Smooth muscle cell (in vitro differentiated cells): ENCODE data around the gene BRPF1. TPM values are rescaled to one million over a fixed set of nuclear protein-coding genes. Genes with fewer than 3 reads are reported as not detected.
A peak's percentile ranks its signal among the peaks of the same experiment; 100 is the strongest.

Source experiments
- DNase-seq: peaks from one replicate; lab custom pipeline; 2025; ENCODE audit not compliant: unreplicated experiment; lab: John Stamatoyannopoulos, UW
- H2AFZ ChIP-seq: fragments of 200-600 bp; sonication (generic); 2 replicates; pipeline ENCODE4 v1.6.0; 2016; ENCODE audit warnings: antibody characterized with exemption, low read depth, mild to moderate bottlenecking
- H3F3A ChIP-seq: fragments of 200-600 bp; sonication (generic); 2 replicates; pipeline ENCODE4 v1.6.0; 2017; ENCODE audit warnings: antibody characterized with exemption, low read depth
- H3K27ac ChIP-seq: fragments of 200-600 bp; sonication (generic); 2 replicates; pipeline ENCODE4 v1.5.1; 2016; ENCODE audit warnings: low read depth, mild to moderate bottlenecking
- H3K27me3 ChIP-seq: fragments of 200-600 bp; sonication (generic); 2 replicates; pipeline ENCODE4 v1.6.1; 2016; ENCODE audit warnings: low read depth, mild to moderate bottlenecking
- H3K36me3 ChIP-seq: fragments of 200-600 bp; sonication (generic); 2 replicates; pipeline ENCODE4 v1.5.1; 2016; ENCODE audit warnings: low read depth
- H3K4me1 ChIP-seq: fragments of 200-600 bp; sonication (generic); 2 replicates; pipeline ENCODE4 v1.5.1; 2016; ENCODE audit warnings: low read depth
- H3K4me2 ChIP-seq: fragments of 200-600 bp; sonication (generic); 2 replicates; pipeline ENCODE4 v1.6.0; 2016; ENCODE audit warnings: mild to moderate bottlenecking
- H3K4me3 ChIP-seq: fragments of 200-600 bp; sonication (generic); 2 replicates; pipeline ENCODE4 v1.5.1; 2016; ENCODE audit warnings: mild to moderate bottlenecking
- H3K79me2 ChIP-seq: fragments of 200-600 bp; sonication (generic); 2 replicates; pipeline ENCODE4 v1.6.0; 2016; ENCODE audit warnings: low read depth, mild to moderate bottlenecking
- H3K9ac ChIP-seq: fragments of 200-600 bp; sonication (generic); 2 replicates; pipeline ENCODE4 v1.6.0; 2016; ENCODE audit warnings: low read depth
- H3K9me3 ChIP-seq: fragments of 200-600 bp; sonication (generic); replicated peaks from 2 replicates; pipeline ENCODE4 v1.5.1; 2016; ENCODE audit warnings: low read depth
- H4K20me1 ChIP-seq: fragments of 200-600 bp; sonication (generic); 2 replicates; pipeline ENCODE4 v1.6.0; 2016; ENCODE audit warnings: low read depth
- WGBS: methylation state at CpG from one replicate; pipeline ENCODE4 v1.1.7; 2016; ENCODE audit warnings: low lambda C conversion rate; 5-methylcytosine and 5-hydroxymethylcytosine counted together
- polyA plus RNA-seq: library from polyadenylated mRNA; unstranded; fragments of >200 nt; fragmentation: Nextera tagmentation; extraction: Ambion mirVana; gene quantifications from 2 replicates; pipeline ENCODE4 v1.2.1, GENCODE V29; 2016
- total RNA-seq: library from RNA; depleted of rRNA; stranded (reverse); fragments of >200 nt; gene quantifications from 2 replicates; pipeline ENCODE4 v1.2.3, GENCODE V29; 2014
- TF ChIP-seq, protein P1 (sequence below): fragments of 200-600 bp; sonication (generic); IDR thresholded peaks from 2 replicates; pipeline ENCODE4 v1.5.1; 2017; ENCODE audit warnings: borderline replicate concordance, mild to moderate bottlenecking, antibody characterized with exemption; ENCODE audit not compliant: insufficient read depth, poor library complexity, severe bottlenecking

Gene BRPF1
- total and polyA plus RNA-seq, 2 experiments from 2014 or later = 13.9 to 17.1 TPM

DNA sequence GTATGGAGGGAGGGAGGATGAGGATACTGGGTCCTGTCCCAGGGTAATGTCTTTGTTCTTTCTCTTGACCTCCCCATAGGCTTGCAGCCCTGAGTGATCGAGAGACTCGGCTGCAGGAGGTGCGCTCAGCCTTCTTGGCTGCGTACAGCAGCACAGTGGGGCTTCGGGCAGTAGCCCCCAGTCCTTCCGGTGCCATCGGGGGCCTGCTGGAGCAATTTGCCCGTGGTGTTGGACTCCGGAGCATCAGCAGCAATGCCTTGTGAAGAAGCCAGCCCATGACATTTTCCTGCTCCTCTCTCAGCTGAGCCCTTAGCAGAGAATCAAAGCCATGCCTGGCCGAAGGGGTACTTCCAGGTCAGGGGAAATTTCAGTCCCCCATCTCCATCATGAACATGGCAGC, 29.8 kb upstream of the BRPF1 start:
- Histone ChIP-seq H2AFZ (no peak overlapping the region), H3K4me2 (no peak overlapping the region), H3K4me1 (peaks cover 9% of the 10 kb centered on the region), H4K20me1 (peaks cover 20% of the 10 kb centered on the region), H3K36me3 (no peaks in the 10 kb centered on the region), H3K4me3 (no peak overlapping the region), H3K9me3 (no peaks in the 10 kb centered on the region), H3F3A (no peaks in the 10 kb centered on the region), H3K79me2 (no peaks in the 10 kb centered on the region), H3K9ac (no peak overlapping the region), H3K27ac (no peak overlapping the region), H3K27me3 (peaks cover 33% of the 10 kb centered on the region)
- WGBS = 96% methylated on average over 10 of the region's 10 CpGs
- DNase-seq = no peak
- TF ChIP-seq, protein P1, sequence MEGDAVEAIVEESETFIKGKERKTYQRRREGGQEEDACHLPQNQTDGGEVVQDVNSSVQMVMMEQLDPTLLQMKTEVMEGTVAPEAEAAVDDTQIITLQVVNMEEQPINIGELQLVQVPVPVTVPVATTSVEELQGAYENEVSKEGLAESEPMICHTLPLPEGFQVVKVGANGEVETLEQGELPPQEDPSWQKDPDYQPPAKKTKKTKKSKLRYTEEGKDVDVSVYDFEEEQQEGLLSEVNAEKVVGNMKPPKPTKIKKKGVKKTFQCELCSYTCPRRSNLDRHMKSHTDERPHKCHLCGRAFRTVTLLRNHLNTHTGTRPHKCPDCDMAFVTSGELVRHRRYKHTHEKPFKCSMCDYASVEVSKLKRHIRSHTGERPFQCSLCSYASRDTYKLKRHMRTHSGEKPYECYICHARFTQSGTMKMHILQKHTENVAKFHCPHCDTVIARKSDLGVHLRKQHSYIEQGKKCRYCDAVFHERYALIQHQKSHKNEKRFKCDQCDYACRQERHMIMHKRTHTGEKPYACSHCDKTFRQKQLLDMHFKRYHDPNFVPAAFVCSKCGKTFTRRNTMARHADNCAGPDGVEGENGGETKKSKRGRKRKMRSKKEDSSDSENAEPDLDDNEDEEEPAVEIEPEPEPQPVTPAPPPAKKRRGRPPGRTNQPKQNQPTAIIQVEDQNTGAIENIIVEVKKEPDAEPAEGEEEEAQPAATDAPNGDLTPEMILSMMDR = no peak

DNA sequence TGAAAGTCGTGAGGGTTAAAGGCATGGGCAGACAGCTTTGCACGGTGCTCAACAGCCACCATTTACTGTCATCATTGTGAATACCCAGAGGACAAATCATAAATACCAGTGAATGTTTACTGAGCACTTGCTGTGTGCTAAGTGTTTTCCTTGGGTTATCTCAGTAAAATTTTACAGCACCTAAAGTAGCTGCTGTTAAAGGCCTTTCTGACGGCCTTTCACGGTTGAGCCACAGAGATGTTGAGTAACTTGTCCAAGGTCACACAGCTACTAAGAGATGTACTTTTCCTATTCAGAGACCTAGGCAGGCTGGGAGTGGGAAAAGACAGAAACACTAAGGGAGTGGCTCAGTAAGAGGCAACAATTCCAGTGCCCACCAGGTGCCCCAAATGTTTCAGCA, 28.3 kb upstream of the BRPF1 start:
- Histone ChIP-seq H3K79me2 (no peaks in the 10 kb centered on the region), H4K20me1 (peaks cover 20% of the 10 kb centered on the region), H3K4me3 (no peak overlapping the region), H3K9ac (no peak overlapping the region), H2AFZ (no peak overlapping the region), H3K9me3 (no peaks in the 10 kb centered on the region), H3K36me3 (no peaks in the 10 kb centered on the region), H3K4me2 (no peak overlapping the region), H3K4me1 (peaks cover 9% of the 10 kb centered on the region), H3K27ac (no peak overlapping the region), H3F3A (no peaks in the 10 kb centered on the region), H3K27me3 (peaks cover 34% of the 10 kb centered on the region)
- TF ChIP-seq, protein P1 = no peak
- WGBS = 89% methylated on average over 4 of the region's 4 CpGs
- DNase-seq = no peak

- peak within 1 kb of the TSS; percentile 89 for H3K4me2 ChIP-seq
- peak within 1 kb of the TSS; percentile 41 for H3K4me3 ChIP-seq
- H3K36me3 ChIP-seq = no peaks in the 10 kb centered on the region
- no peaks in the 10 kb centered on the region for H3F3A ChIP-seq
- peaks cover 20% of the 10 kb centered on the region for H4K20me1 ChIP-seq
- 6% methylated on average over 45 of the region's 56 CpGs for WGBS
- peaks cover 34% of the 10 kb centered on the region for H3K27me3 ChIP-seq
- no peak within 1 kb of the TSS for H3K9ac ChIP-seq
- H3K4me1 ChIP-seq = peaks cover 9% of the 10 kb centered on the region
- H2AFZ ChIP-seq = no peak within 1 kb of the TSS
- no peaks in the 10 kb centered on the region for H3K79me2 ChIP-seq
- TF ChIP-seq, protein P1 = no peak
- no peak for DNase-seq
- H3K9me3 ChIP-seq = no peaks in the 10 kb centered on the region
- no peak within 1 kb of the TSS for H3K27ac ChIP-seq
Observed at GRCh38 chr3:9703736-9704346, 27.7 kb upstream of the BRPF1 start, which contains the start of gene CPNE9. CPNE9 (plus strand) TSS chr3:9703833; CDS start chr3:9703997, 164 bp downstream.
